ENCODE measurements around the gene MAP4K2.

The MAP4K2 gene

GRCh38 chr11:64810891-64811272 is 7.9 kb upstream of the MAP4K2 start:
- DNase-seq, result peak; percentile 61 to 68

- DNase-seq, result peak; percentile 96 to 97
These were observed 7.4 kb upstream of the MAP4K2 start, which contains the start of gene MEN1 for GRCh38 chr11:64810271-64810890. Gene MEN1, minus strand, starts transcription at chr11:64810551. Its CDS starts 442 bp downstream, at chr11:64810109.

GRCh38 chr11:64809781-64810241 is 6.8 kb upstream of the MAP4K2 start:
- no peak for DNase-seq

GRCh38 chr11:64805481-64805880 is 2.5 kb upstream of the MAP4K2 start:
- no peak for DNase-seq

GRCh38 chr11:64804346-64805210 is 1.6 kb upstream of the MAP4K2 start:
- DNase-seq, result no peak

- DNase-seq, result no peak
These were observed 882 bp upstream of the MAP4K2 start for GRCh38 chr11:64803846-64804345.

GRCh38 chr11:64802370-64803157 is 450 bp downstream of the MAP4K2 start:
- DNase-seq, result no peak

GRCh38 chr11:64801561-64802369 is 1.2 kb downstream of the MAP4K2 start:
- no peak for DNase-seq

- no peak for DNase-seq
These were observed 1.9 kb downstream of the MAP4K2 start for GRCh38 chr11:64801158-64801464.

- no peak for DNase-seq
These were observed 2.5 kb downstream of the MAP4K2 start for GRCh38 chr11:64800303-64801157.

GRCh38 chr11:64799623-64800302 is 3.3 kb downstream of the MAP4K2 start:
- no peak for DNase-seq

GRCh38 chr11:64799256-64799622 is 3.8 kb downstream of the MAP4K2 start:
- DNase-seq, result no peak

GRCh38 chr11:64796757-64797541 is 6.1 kb downstream of the MAP4K2 start:
- DNase-seq, result no peak

GRCh38 chr11:64796047-64796756 is 6.8 kb downstream of the MAP4K2 start:
- DNase-seq, result no peak

- DNase-seq, result no peak
These were observed 8.5 kb downstream of the MAP4K2 start for GRCh38 chr11:64794526-64794925.

GRCh38 chr11:64793271-64794160 is 9.5 kb downstream of the MAP4K2 start:
- no peak for DNase-seq

- DNase-seq, result no peak
These were observed 10.5 kb downstream of the MAP4K2 start for GRCh38 chr11:64792482-64792881.

- no peak for DNase-seq
These were observed 11.2 kb downstream of the MAP4K2 start for GRCh38 chr11:64791781-64792291.
